Spinal cord (tissue), 10 donors: ENCODE measurements around the gene LRMDA. TPM values are rescaled to one million over a fixed set of nuclear protein-coding genes. Genes with fewer than 3 reads are reported as not detected.
A peak's percentile ranks its signal among the peaks of the same experiment; 100 is the strongest.

Experiments used
- DNase-seq, 6 donors: peaks; one replicate each; pipeline versions ENCODE4 v3.0.0 to v3.0.0-alpha.2; 2013 to 2015; ENCODE audit warnings: low spot score in 6 of 6, low read depth in 4 of 6
- H3K27ac ChIP-seq: one replicate; pipeline ENCODE4 v1.5.1; 2013; ENCODE audit warnings: low read depth, low read length, control low read depth
- H3K27me3 ChIP-seq: one replicate; pipeline ENCODE4 v1.6.1; 2013; ENCODE audit warnings: low read length; ENCODE audit not compliant: control insufficient read depth, insufficient read depth
- H3K36me3 ChIP-seq: one replicate; pipeline ENCODE4 v1.6.1; 2013; ENCODE audit warnings: low read length; ENCODE audit not compliant: control insufficient read depth, insufficient read depth
- H3K4me1 ChIP-seq: one replicate; pipeline ENCODE4 v1.6.1; 2013; ENCODE audit warnings: low read length; ENCODE audit not compliant: control insufficient read depth, insufficient read depth
- H3K4me3 ChIP-seq: one replicate; pipeline ENCODE4 v1.5.1; 2013; ENCODE audit warnings: low read depth, low read length, control low read depth
- H3K9me3 ChIP-seq: one replicate; pipeline ENCODE4 v1.6.1; 2013; ENCODE audit warnings: low read length; ENCODE audit not compliant: control insufficient read depth, insufficient read depth
- WGBS: methylation state at CpG from one replicate; pipeline ENCODE4 v1.1.5; 2013; ENCODE audit warnings: missing lambda C conversion rate; ENCODE audit not compliant: insufficient coverage; 5-methylcytosine and 5-hydroxymethylcytosine counted together
- polyA plus RNA-seq, 2 donors: library from polyadenylated mRNA; unstranded; fragments of 120-200 nt; gene quantifications; one replicate each; pipeline ENCODE4 v1.2.1, GENCODE V29; 2013; ENCODE audit not compliant: insufficient read length in 2 of 2
- total RNA-seq, 2 donors: library from RNA; depleted of rRNA in 1 of 2; stranded (reverse); fragments of 120-200 nt in 1 of 2; fragments of >200 nt in 1 of 2; gene quantifications; one replicate each; pipeline versions ENCODE4 v1.2.3 to v1.2.4, GENCODE V29; 2013 to 2014
- donor health status: healthy.

LRMDA gene
- total and polyA plus RNA-seq, 4 donors: 5.6 to 9.9 (median 7.2) TPM

DNA sequence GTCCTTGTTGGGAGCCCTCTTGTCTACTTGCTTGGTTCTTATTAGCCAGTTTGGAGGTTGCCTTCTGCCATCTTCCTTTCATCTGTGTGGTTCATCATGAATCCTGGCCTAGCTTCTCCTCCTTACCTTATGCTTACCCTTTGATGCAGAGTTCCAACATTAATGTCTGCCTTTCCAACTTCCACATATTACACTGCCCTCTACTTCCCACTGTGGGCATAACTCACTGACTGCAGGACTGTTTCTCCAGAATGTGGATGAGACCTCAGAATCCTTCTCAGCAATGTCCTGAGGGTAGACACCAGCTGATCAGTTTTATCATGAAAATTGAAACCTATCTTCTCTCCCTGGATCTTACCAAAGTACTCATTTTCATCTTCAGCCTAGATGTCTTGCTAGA lies 491.0 kb downstream of the LRMDA start:
- no peak overlapping the region for H3K27ac ChIP-seq
- H3K27me3 ChIP-seq: peaks cover 3% of the 10 kb centered on the region
- H3K4me3 ChIP-seq: no peak overlapping the region
- H3K9me3 ChIP-seq: no peaks in the 10 kb centered on the region
- peaks cover 7% of the 10 kb centered on the region for H3K4me1 ChIP-seq
- no peaks in the 10 kb centered on the region for H3K36me3 ChIP-seq
- DNase-seq: no peak

DNA sequence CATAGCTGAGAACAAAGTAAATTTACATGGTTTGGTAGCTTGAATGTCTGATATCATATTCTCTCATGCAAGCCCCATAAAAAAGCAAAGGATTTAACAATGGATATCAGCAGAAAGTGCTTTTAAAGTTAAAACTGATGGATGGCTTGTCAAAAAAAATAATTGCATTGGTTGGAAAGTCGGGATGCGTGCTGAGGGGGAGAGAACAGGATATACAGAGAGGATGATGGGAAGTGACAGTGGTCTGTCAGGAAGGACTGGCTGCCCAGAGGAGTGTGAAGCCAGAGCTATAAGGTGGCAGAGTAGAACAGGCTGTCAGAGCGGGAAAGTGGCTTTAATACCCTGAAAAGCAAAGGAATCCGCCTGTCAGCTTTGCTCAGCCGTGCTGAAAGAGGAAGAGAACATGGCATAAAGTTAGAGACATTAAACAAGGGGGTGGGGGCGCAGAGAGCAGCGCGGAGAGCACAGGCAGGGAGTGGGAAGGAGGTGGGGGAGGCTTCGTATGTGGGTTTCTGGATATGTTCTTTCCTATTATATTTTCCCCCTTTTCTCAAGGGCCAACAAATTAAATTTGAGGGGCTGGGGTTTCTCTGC lies 493.0 kb downstream of the LRMDA start:
- H3K4me3 ChIP-seq: no peak overlapping the region
- no peaks in the 10 kb centered on the region for H3K36me3 ChIP-seq
- peaks cover 3% of the 10 kb centered on the region for H3K27me3 ChIP-seq
- H3K27ac ChIP-seq: no peak overlapping the region
- no peaks in the 10 kb centered on the region for H3K9me3 ChIP-seq
- peaks cover 7% of the 10 kb centered on the region for H3K4me1 ChIP-seq
- 39% methylated on average over 5 of the region's 9 CpGs for WGBS
- DNase-seq: peak in 2 of 6 donors; percentile 14 to 59

DNA sequence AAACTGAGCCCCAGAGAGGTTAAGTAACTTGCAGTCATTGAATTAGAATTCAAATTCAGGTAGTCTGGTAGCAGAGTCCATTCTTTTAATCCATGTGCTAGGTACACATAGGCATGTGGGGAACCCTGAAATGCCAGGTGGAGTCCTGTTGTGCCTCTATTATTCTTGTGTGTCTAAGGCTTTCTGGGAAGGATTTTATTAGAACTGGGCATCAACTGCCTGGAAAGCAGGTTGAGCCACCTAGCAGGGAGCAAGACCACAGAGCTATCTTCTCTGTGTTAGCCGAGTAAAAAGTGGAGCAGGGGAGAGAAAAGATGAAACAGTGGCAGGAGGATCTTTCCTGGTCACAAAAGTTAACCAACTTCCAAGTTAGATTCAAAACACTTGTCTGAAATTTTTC lies 494.6 kb downstream of the LRMDA start:
- Histone ChIP-seq H3K27ac (no peak overlapping the region), H3K36me3 (no peaks in the 10 kb centered on the region), H3K4me3 (no peak overlapping the region), H3K4me1 (peaks cover 7% of the 10 kb centered on the region), H3K9me3 (no peaks in the 10 kb centered on the region), H3K27me3 (peaks cover 3% of the 10 kb centered on the region)
- no peak for DNase-seq
- 83% methylated on average over 1 of the region's 1 CpG for WGBS

DNA sequence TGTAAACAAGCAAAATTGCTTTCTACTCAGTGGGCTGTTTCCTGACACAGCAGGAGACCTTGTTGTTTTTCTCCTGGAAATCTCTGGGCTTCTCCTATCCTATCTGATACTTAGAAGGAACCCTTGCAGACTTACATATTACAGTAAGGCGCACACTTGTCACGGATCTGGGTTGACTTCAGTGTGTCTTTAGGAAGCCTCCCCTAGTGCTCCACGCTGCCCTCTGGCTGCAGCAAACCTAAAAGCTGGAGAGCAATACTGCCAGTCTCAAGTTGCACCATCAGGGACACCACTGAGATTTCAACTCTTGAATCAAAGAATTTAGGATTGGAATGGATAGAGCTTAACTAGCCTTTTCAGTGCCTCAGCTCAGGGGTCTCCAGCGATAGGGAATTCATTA lies 495.3 kb downstream of the LRMDA start:
- no peaks in the 10 kb centered on the region for H3K9me3 ChIP-seq
- H3K27me3 ChIP-seq: peaks cover 3% of the 10 kb centered on the region
- DNase-seq: peak in 2 of 6 donors; percentile 20 to 26
- H3K4me1 ChIP-seq: peaks cover 7% of the 10 kb centered on the region
- H3K4me3 ChIP-seq: no peak overlapping the region
- H3K36me3 ChIP-seq: no peaks in the 10 kb centered on the region
- H3K27ac ChIP-seq: no peak overlapping the region
- 79% methylated on average over 4 of the region's 4 CpGs for WGBS

DNA sequence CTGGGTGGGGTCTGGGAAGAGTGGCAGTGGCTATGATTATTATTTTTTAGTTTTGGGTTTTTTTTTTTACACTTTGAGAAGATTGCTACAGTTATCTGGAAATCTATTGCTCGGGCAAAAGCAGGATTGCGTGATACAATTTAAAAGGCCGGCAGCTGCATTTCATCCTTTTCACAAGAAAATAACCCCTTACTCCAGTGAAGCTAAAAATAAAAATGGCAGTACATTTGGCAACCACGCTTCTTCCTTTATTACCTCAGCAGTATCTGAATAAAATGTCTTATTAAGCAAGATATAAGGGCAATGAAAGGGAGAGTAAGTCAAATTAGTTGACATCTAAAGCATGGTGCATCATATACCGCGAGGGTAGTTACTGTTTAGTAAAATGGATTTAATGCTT lies 496.8 kb downstream of the LRMDA start:
- peak in 1 of 6 donors; percentile 41 for DNase-seq
- H3K27me3 ChIP-seq: peaks cover 3% of the 10 kb centered on the region
- no peaks in the 10 kb centered on the region for H3K9me3 ChIP-seq
- no peaks in the 10 kb centered on the region for H3K36me3 ChIP-seq
- H3K4me1 ChIP-seq: peaks cover 7% of the 10 kb centered on the region
- H3K27ac ChIP-seq: no peak overlapping the region
- H3K4me3 ChIP-seq: no peak overlapping the region
- WGBS: no CpG with 5 or more reads among the region's 6 CpGs

DNA sequence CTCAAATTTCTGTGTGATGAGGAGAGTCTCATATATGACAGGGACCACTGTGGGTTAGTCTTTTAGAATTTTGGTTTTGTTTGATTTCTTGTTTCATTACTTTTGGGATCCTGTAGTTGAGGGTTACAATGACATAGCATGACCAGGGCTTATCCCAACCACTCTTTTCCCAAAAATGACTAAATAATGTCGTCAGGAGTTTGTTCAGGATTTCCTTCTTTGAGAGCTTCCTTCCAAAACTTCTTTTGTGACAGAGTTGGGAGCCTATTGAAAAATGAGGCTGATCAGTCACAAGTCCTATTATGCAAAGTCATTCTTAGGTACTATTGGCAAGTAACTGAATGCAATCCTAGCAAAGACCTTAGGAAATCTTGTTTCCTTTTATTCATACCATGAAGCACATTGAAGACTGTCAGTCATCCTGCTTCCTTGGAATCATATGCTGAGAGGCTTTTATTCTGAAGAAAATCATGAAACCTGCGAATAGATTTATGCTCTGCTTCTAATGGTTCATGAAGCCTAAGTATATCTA lies 498.3 kb downstream of the LRMDA start:
- peaks cover 2% of the 10 kb centered on the region for H3K4me1 ChIP-seq
- no peak overlapping the region for H3K4me3 ChIP-seq
- peaks cover under 1% of the 10 kb centered on the region for H3K27me3 ChIP-seq
- no peak overlapping the region for H3K27ac ChIP-seq
- DNase-seq: no peak
- H3K36me3 ChIP-seq: no peaks in the 10 kb centered on the region
- no CpG with 5 or more reads among the region's 2 CpGs for WGBS
- no peaks in the 10 kb centered on the region for H3K9me3 ChIP-seq

DNA sequence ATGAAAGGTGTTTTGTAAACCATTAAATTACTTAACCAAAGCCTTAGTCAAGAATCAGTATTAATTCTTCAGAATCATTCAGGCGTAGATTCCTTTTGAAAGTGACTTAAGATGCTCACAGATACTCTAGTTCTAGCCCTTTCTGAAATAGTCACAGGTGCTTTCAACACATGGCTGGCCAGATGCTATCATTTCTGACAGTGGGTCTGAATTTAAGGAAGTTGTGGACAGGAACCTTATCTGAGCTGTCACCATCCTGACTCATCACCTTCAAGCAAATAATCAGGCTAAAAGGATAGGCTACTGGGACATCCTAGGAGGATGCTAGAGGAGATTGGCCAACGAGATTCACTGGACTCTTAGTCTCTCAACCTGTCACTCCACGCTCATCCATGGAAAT lies 501.5 kb downstream of the LRMDA start:
- no peaks in the 10 kb centered on the region for H3K36me3 ChIP-seq
- H3K9me3 ChIP-seq: no peaks in the 10 kb centered on the region
- no peaks in the 10 kb centered on the region for H3K4me1 ChIP-seq
- no peaks in the 10 kb centered on the region for H3K27me3 ChIP-seq
- WGBS: no CpG with 5 or more reads among the region's 3 CpGs
- H3K27ac ChIP-seq: no peak overlapping the region
- no peak for DNase-seq
- no peak overlapping the region for H3K4me3 ChIP-seq

DNA sequence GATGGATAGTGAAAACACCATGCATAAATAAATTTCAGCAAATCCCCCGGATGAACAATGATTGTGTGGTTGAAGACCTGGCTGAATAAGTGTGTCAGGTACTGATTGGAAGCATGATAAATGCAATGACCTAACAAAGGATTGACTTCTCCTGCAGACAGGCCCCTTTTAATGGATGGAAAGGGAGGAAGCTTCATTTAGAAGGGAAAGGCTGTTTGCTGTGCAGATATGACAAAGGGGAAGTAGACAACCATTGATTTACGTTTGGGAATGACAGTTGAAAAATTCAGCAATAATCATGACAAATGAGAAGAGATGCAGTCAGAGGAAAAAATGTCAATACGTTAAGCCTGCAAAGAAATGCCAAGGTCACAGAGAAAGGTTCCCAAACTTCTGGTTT lies 503.8 kb downstream of the LRMDA start:
- Histone ChIP-seq H3K27ac (no peak overlapping the region), H3K4me1 (no peaks in the 10 kb centered on the region), H3K36me3 (no peaks in the 10 kb centered on the region), H3K9me3 (no peaks in the 10 kb centered on the region), H3K4me3 (no peak overlapping the region), H3K27me3 (no peaks in the 10 kb centered on the region)
- no peak for DNase-seq
- WGBS: 55% methylated on average over 3 of the region's 3 CpGs

DNA sequence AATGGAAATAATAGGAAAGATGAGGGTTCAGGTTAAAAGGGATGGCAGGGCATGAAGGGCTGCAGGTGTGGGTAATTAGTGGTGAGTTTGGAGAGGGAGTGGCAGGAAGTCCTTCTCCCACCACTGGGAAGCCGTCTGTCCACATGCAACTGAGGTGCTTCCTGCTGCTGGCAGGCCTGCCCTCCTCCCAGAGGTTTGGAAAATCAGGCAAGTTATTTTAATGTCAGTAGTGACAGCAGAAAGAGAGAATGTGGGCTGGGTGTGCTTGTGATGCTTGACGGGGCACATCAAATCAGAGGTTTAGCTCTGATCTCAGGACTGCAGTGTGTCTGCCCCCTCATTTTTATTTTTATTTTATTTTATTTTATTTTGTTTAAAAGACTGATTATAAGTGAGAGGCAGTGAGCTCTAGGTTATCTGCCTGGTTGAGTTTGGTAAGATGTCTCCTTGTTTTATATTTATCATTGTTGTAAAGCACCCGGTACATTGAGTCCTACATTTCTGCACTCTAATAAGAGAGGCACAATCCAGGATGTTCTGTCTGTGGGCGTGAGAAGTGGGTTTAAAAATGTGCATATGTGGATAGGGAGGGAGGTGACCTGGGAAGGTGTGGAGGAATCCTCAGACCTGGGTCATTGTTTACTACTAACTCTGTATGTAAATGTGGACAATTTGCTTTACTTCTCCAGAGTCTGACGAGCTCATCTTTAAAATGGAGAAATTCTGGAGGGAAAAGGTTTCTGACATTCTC lies 504.4 kb downstream of the LRMDA start:
- Histone ChIP-seq H3K27me3 (no peaks in the 10 kb centered on the region), H3K4me3 (no peak overlapping the region), H3K9me3 (no peaks in the 10 kb centered on the region), H3K4me1 (no peaks in the 10 kb centered on the region), H3K36me3 (no peaks in the 10 kb centered on the region), H3K27ac (no peak overlapping the region)
- no peak for DNase-seq
- 100% methylated on average over 1 of the region's 5 CpGs for WGBS

DNA sequence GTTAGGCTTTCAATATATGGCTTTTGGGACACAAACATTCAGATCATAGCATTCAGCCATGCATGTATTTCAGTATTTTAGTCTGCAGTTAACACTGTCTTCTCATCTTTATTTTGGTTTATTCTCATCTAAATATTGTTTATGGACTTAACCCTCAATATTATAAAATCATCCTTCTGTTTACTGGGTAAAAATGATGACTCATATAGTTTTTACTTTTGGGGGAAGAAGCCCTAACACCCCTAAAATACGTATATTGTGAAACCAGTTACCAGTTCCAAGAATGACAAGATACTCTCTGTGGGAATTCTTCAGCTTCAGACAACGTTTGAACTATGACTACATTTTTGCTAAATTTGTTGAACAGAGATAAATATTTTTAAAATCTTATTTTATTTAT lies 505.4 kb downstream of the LRMDA start:
- H3K4me1 ChIP-seq: no peaks in the 10 kb centered on the region
- H3K27ac ChIP-seq: no peak overlapping the region
- no peaks in the 10 kb centered on the region for H3K9me3 ChIP-seq
- H3K4me3 ChIP-seq: no peak overlapping the region
- no peaks in the 10 kb centered on the region for H3K36me3 ChIP-seq
- no CpG with 5 or more reads among the region's 2 CpGs for WGBS
- DNase-seq: no peak
- H3K27me3 ChIP-seq: no peaks in the 10 kb centered on the region
